Body of pancreas (tissue), 4 donors: Measurements from ENCODE around the gene ZNF470. TPM values are rescaled to one million over a fixed set of nuclear protein-coding genes. Genes with fewer than 3 reads are reported as not detected.

Experiments
- ATAC-seq: fragments of 150-250 bp; one replicate; pipeline ENCODE4 v1.9.1; 2016
- DNase-seq, 4 donors: peaks; one replicate each; pipeline ENCODE4 v3.0.0-alpha.2; 2019
- H3K27ac ChIP-seq, 4 donors: fragments of 200-600 bp; sonication (generic); 1 replicate in 3 of 4; 2 replicates in 1 of 4; pipeline versions ENCODE4 v1.5.1 to v1.6.1; 2016 to 2019; ENCODE audit warnings: mild to moderate bottlenecking in 1 of 4, mixed read lengths in 1 of 4, moderate library complexity in 1 of 4
- H3K27me3 ChIP-seq, 2 donors: fragments of 200-600 bp; sonication (generic); one replicate each; pipeline ENCODE4 v1.6.0; 2016; ENCODE audit warnings: mild to moderate bottlenecking in 1 of 2
- H3K36me3 ChIP-seq, 2 donors: fragments of 200-600 bp; sonication (generic); replicated peaks in 1 of 2; 2 replicates each; pipeline ENCODE4 v1.5.1; 2016; ENCODE audit warnings: low read depth in 2 of 2; ENCODE audit not compliant: insufficient read depth in 1 of 2
- H3K4me1 ChIP-seq: fragments of 200-600 bp; sonication (generic); one replicate; pipeline ENCODE4 v1.6.0; 2016
- H3K4me3 ChIP-seq, 2 donors: fragments of 200-600 bp; sonication (generic); 1 replicate in 1 of 2; 2 replicates in 1 of 2; pipeline ENCODE4 v1.5.1; 2016 to 2019
- H3K9me3 ChIP-seq, 3 donors: fragments of 200-600 bp; sonication (generic); 1 replicate in 2 of 3; 2 replicates in 1 of 3; pipeline ENCODE4 v1.5.1; 2016
- POLR2A ChIP-seq, 3 donors: fragments of 450-650 bp; IDR thresholded peaks; one replicate each; pipeline ENCODE4 v1.6.1; 2016; ENCODE audit warnings: antibody characterized with exemption in 3 of 3, mild to moderate bottlenecking in 2 of 3
- WGBS, 2 donors: methylation state at CpG; one replicate each; pipeline ENCODE4 v1.1.5; 2017; 5-methylcytosine and 5-hydroxymethylcytosine counted together
- intact Hi-C: fragments of 100-400 bp; cut with DNase I; formaldehyde crosslinking; loops from one replicate; pipeline ENCODE4 v1.15.1; 2023
- total RNA-seq, 2 donors: library from RNA; depleted of rRNA; stranded (reverse); fragments of >200 nt; gene quantifications; one replicate each; pipeline ENCODE4 v1.1.0, GENCODE V29; 2016
- TF ChIP-seq, protein P1 (sequence below), 7 experiments: fragments of 450-650 bp in 4 of 7; fragments of 200-600 bp in 3 of 7; sonication (generic) in 3 of 7; IDR thresholded peaks; one replicate each; pipeline ENCODE4 v1.5.1; 2016 to 2019; ENCODE audit warnings: antibody characterized with exemption in 7 of 7

ZNF470 gene
- total RNA-seq, 2 donors from 2014 or later: 1.3 to 3.1 TPM

GRCh38 chr19:56601375-56601774, 34.1 kb downstream of the ZNF470 start:
- no peak for DNase-seq
- TF ChIP-seq, protein P1, sequence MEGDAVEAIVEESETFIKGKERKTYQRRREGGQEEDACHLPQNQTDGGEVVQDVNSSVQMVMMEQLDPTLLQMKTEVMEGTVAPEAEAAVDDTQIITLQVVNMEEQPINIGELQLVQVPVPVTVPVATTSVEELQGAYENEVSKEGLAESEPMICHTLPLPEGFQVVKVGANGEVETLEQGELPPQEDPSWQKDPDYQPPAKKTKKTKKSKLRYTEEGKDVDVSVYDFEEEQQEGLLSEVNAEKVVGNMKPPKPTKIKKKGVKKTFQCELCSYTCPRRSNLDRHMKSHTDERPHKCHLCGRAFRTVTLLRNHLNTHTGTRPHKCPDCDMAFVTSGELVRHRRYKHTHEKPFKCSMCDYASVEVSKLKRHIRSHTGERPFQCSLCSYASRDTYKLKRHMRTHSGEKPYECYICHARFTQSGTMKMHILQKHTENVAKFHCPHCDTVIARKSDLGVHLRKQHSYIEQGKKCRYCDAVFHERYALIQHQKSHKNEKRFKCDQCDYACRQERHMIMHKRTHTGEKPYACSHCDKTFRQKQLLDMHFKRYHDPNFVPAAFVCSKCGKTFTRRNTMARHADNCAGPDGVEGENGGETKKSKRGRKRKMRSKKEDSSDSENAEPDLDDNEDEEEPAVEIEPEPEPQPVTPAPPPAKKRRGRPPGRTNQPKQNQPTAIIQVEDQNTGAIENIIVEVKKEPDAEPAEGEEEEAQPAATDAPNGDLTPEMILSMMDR (IDR thresholded peaks at IDR 0.05): no peak
- no peak for TF ChIP-seq POLR2A (IDR thresholded peaks at IDR 0.05)
- intact Hi-C loops: no loop called here
- WGBS, 2 donors: 86 to 100% methylated on average over 2 to 3 of the region's 3 CpGs
- Histone ChIP-seq H3K4me1 (peaks cover under 1% of the 10 kb centered on the region), H3K27ac (no peak overlapping the region), H3K27me3 (no peaks in the 10 kb centered on the region), H3K4me3 (no peak overlapping the region), H3K9me3 (peaks cover 0 to 20% (median 0%) of the 10 kb centered on the region in 3 donors), H3K36me3 (no peaks in the 10 kb centered on the region)
- ATAC-seq: no peak

- Histone ChIP-seq H3K4me1 (no peaks in the 10 kb centered on the region), H3K27ac (no peak overlapping the region), H3K9me3 (peaks cover 0 to 30% (median 0%) of the 10 kb centered on the region in 3 donors), H3K27me3 (no peaks in the 10 kb centered on the region), H3K4me3 (no peak overlapping the region), H3K36me3 (no peaks in the 10 kb centered on the region)
- ATAC-seq (no peak), DNase-seq (no peak)
- intact Hi-C loops: no loop called here
- TF ChIP-seq, protein P1 (IDR thresholded peaks at IDR 0.05): no peak
- TF ChIP-seq POLR2A (IDR thresholded peaks at IDR 0.05): no peak
- WGBS, 2 donors: 82 to 86% methylated on average over 6 of the region's 6 CpGs
Measured at GRCh38 chr19:56603829-56604228, 36.6 kb downstream of the ZNF470 start.

DNA sequence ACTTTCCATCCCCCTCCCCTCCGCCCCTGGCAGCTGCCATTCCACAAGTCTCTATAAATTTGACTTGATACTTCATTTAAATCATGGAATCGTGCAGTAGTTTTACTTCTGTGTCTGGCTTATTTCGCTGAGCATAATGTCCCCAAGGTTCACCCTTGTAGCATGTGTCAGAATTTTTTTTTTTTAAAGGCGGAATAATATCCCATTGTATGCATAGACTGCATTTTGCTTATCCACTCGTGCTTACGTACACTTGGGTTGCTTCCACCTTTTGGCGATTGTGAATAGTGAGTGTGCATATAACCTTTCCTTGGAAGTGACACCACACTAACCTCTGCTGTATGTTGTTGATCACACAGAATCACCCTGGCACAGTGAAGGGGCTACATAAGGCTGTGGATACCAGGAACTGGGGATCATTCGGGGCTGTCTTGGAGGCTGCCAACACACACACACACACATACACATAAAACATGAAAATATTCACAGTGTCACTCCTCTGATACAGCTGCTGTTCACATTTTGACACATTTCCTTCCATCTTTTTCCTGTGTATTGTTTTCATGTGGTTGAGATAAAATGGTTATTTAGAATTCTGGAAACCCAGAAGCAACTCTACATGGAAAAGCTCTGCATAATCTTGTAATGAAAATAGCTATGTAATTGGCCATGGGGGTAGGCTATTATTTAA, 41.2 kb downstream of the ZNF470 start:
- intact Hi-C loops: no loop called here
- Histone ChIP-seq H3K4me3 (no peak overlapping the region), H3K27me3 (no peaks in the 10 kb centered on the region), H3K36me3 (no peaks in the 10 kb centered on the region), H3K27ac (no peak overlapping the region), H3K9me3 (peaks cover 0 to 25% (median 0%) of the 10 kb centered on the region in 3 donors), H3K4me1 (no peaks in the 10 kb centered on the region)
- TF ChIP-seq, protein P1 (IDR thresholded peaks at IDR 0.05): no peak
- no peak for TF ChIP-seq POLR2A (IDR thresholded peaks at IDR 0.05)
- DNase-seq: no peak
- WGBS, 2 donors: 87 to 90% methylated on average over 8 of the region's 8 CpGs
- no peak for ATAC-seq

- no peak overlapping the region for H3K4me3 ChIP-seq
- H3K27ac ChIP-seq: peak overlapping the region in 1 of 4 donors; percentile 19
- TF ChIP-seq, protein P1 (IDR thresholded peaks at IDR 0.05): no peak
- no peak for TF ChIP-seq POLR2A (IDR thresholded peaks at IDR 0.05)
- WGBS, 2 donors: 44 to 53% methylated on average over 8 of the region's 8 CpGs
- H3K27me3 ChIP-seq: no peaks in the 10 kb centered on the region
- H3K4me1 ChIP-seq: no peaks in the 10 kb centered on the region
- no peak for DNase-seq
- H3K36me3 ChIP-seq: no peaks in the 10 kb centered on the region
- peaks cover 0 to 17% (median 0%) of the 10 kb centered on the region in 3 donors for H3K9me3 ChIP-seq
- ATAC-seq: no peak
- intact Hi-C loops: no loop called here
Measured at GRCh38 chr19:56611288-56611687, 44.0 kb downstream of the ZNF470 start.

GRCh38 chr19:56612737-56613136, 45.5 kb downstream of the ZNF470 start:
- Histone ChIP-seq H3K9me3 (peaks cover 0 to 11% (median 0%) of the 10 kb centered on the region in 3 donors), H3K36me3 (no peaks in the 10 kb centered on the region), H3K27me3 (no peaks in the 10 kb centered on the region), H3K27ac (no peak overlapping the region), H3K4me3 (no peak overlapping the region), H3K4me1 (no peaks in the 10 kb centered on the region)
- WGBS, 2 donors: 85 to 100% methylated on average over 2 of the region's 2 CpGs
- TF ChIP-seq POLR2A (IDR thresholded peaks at IDR 0.05): no peak
- TF ChIP-seq, protein P1 (IDR thresholded peaks at IDR 0.05): no peak
- no peak for ATAC-seq
- intact Hi-C loops: no loop called here
- DNase-seq: no peak
